ENCODE measurements around the gene TACC2.

Gene TACC2

DNA sequence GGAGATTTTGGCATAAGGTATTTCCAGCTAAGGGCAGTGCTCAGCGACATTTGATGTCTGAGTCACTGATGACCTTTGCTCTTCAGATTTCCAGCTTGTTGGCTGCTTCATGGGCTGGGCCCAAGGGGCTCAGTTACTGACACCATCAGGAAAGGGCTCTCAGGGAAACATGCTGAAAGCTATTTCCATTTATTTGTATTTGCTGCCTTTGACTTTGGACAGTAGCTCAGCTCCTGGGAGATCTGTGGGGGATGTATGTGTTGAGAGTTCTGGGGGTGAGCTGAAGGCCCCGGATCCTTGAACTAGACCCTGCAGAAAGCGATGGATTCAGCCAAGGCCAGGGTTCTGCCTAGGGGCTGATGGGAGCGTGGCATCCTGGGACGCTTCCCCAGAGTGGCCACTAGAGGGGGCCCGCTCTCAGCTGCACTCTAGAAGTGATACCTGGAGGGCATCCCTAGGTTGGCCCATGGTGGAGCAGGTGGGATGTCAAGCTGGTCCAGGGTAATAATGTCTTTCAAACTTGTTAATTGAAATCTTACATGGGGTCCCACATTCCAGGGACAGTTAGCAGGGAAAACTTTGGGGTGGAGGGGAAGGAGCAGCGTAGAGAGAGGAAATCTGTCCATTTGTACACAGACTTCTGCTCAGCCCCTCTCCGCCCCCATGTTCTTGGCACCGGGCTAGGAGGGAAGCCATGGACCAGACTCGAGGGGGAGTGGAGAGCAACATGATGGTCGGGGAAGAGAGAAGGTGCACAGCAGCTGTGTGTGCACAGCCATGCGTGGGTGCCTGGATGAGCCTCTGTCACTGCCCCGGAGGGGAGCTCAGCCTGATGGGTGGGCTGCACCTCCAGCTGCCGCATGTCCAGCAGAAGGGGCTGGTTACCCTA, 279.1 kb downstream of the TACC2 start:
- Histone ChIP-seq H3K4me1 (ENCODE audit: control insufficient read depth, insufficient read depth, low read length, poor library complexity, severe bottlenecking) (no peaks in the 10 kb centered on the region), H3K9me3 (ENCODE audit: control insufficient read depth, low read length) (no peaks in the 10 kb centered on the region), H3K36me3 (ENCODE audit: control insufficient read depth, insufficient read depth, low read length) (no peaks in the 10 kb centered on the region), H3K4me3 (ENCODE audit: insufficient read depth, low read depth, low read length, poor library complexity, severe bottlenecking) (no peak overlapping the region), H3K27me3 (replicated peaks; ENCODE audit: control insufficient read depth, insufficient read depth, low read length, poor library complexity, severe bottlenecking) (peaks cover 3% of the 10 kb centered on the region), H3K27ac (ENCODE audit: insufficient read depth, low read length, poor library complexity, severe bottlenecking) (no peak overlapping the region)
- DNase-seq = no peak

DNA sequence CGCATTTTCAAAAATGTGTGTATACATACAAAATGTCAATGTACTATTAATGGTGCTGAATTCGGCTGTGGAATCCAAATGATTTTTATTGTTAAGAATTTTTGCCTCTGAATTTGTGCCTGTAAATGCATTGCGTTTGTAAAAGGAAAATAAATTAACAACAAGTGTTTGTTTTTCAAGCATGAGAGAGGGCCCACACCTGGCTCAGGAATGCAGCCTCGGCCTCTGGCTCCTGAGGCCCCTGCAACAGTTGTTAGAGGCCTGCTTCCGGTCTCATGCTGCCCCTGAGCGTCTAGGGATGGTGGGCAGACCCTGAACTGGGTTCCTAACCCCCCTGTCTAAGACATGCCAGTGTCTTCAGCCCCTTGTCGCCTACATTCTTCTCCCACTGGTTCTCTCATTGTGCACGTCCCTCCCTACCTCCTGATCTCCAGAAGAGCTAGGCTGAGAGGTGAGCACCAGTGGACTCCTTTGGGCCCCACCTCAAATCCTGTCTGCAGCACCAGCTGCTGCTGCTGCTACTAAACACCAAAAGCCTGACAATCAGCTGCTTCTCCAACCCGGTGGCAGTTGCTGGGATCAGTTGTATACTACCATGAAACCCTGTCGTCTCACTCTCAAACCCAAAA, 280.2 kb downstream of the TACC2 start:
- no peak overlapping the region for H3K4me3 ChIP-seq (ENCODE audit: insufficient read depth, low read depth, low read length, poor library complexity, severe bottlenecking)
- no peaks in the 10 kb centered on the region for H3K36me3 ChIP-seq (ENCODE audit: control insufficient read depth, insufficient read depth, low read length)
- no peak for DNase-seq
- no peak overlapping the region for H3K27ac ChIP-seq (ENCODE audit: insufficient read depth, low read length, poor library complexity, severe bottlenecking)
- H3K4me1 ChIP-seq (ENCODE audit: control insufficient read depth, insufficient read depth, low read length, poor library complexity, severe bottlenecking) = no peaks in the 10 kb centered on the region
- peaks cover 3% of the 10 kb centered on the region for H3K27me3 ChIP-seq (replicated peaks; ENCODE audit: control insufficient read depth, insufficient read depth, low read length, poor library complexity, severe bottlenecking)
- no peaks in the 10 kb centered on the region for H3K9me3 ChIP-seq (ENCODE audit: control insufficient read depth, low read length)

DNA sequence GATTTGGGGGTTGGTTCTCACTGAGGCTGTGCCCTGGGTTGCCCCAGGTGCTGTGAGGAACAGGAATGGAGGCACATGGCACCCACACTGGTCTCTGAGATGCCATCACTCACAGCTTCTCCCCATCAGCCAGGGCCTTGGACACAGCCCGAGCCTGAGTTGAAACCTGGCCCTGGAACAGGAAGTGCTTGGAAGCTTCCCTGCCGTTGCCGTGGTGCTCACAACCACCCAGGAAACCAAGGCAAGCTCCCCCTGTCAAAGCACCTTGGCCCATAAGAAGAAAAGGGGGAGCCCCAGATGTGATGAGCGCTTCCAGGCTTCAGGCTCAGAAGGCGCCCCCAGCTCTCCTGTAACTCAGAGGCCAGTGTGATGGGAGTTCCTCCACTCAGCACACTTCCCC, 282.1 kb downstream of the TACC2 start, which contains the start of gene BTBD16:
TSS of gene BTBD16 (plus strand) at position 221 of the 400 bp plus-strand sequence. CDS start 3,786 bp downstream, outside the sequence.
- Histone ChIP-seq H3K4me1 (ENCODE audit: control insufficient read depth, insufficient read depth, low read length, poor library complexity, severe bottlenecking) (no peaks in the 10 kb centered on the region), H3K36me3 (ENCODE audit: control insufficient read depth, insufficient read depth, low read length) (no peaks in the 10 kb centered on the region), H3K27me3 (replicated peaks; ENCODE audit: control insufficient read depth, insufficient read depth, low read length, poor library complexity, severe bottlenecking) (peaks cover 3% of the 10 kb centered on the region), H3K27ac (ENCODE audit: insufficient read depth, low read length, poor library complexity, severe bottlenecking) (no peak within 1 kb of the TSS), H3K4me3 (ENCODE audit: insufficient read depth, low read depth, low read length, poor library complexity, severe bottlenecking) (no peak within 1 kb of the TSS), H3K9me3 (ENCODE audit: control insufficient read depth, low read length) (no peaks in the 10 kb centered on the region)
- DNase-seq = no peak

DNA sequence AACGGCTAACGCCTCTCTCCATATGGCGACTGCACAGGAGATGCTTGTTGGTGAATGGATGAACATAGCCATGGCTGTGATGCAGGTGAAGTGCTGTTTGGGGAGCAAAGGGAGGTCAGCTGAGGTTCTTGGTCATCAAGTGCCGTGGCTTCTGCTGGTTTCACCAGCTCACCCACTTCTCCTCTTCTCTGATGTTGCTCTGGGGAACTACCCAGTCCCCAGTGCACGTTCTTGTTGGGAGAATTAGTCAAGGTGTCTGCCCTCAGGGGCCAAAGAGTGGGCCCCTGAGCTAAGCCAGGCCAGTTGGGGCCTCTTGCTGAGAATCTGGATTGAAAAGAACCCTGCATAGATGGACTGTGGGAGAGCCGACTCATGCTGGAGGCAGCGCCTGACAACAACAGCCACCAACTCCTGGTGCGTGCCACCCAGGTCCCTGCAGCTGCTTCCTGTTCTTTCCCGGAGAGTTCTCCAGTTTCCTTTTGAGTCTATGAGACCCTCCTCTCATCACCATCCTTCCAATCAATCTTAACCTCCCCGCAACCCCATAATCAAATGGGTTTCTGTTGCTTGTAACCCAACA, 285.1 kb downstream of the TACC2 start:
- Histone ChIP-seq H3K4me3 (ENCODE audit: insufficient read depth, low read depth, low read length, poor library complexity, severe bottlenecking) (no peak overlapping the region), H3K27ac (ENCODE audit: insufficient read depth, low read length, poor library complexity, severe bottlenecking) (no peak overlapping the region), H3K27me3 (replicated peaks; ENCODE audit: control insufficient read depth, insufficient read depth, low read length, poor library complexity, severe bottlenecking) (no peaks in the 10 kb centered on the region), H3K36me3 (ENCODE audit: control insufficient read depth, insufficient read depth, low read length) (no peaks in the 10 kb centered on the region), H3K9me3 (ENCODE audit: control insufficient read depth, low read length) (no peaks in the 10 kb centered on the region), H3K4me1 (ENCODE audit: control insufficient read depth, insufficient read depth, low read length, poor library complexity, severe bottlenecking) (no peaks in the 10 kb centered on the region)
- no peak for DNase-seq

DNA sequence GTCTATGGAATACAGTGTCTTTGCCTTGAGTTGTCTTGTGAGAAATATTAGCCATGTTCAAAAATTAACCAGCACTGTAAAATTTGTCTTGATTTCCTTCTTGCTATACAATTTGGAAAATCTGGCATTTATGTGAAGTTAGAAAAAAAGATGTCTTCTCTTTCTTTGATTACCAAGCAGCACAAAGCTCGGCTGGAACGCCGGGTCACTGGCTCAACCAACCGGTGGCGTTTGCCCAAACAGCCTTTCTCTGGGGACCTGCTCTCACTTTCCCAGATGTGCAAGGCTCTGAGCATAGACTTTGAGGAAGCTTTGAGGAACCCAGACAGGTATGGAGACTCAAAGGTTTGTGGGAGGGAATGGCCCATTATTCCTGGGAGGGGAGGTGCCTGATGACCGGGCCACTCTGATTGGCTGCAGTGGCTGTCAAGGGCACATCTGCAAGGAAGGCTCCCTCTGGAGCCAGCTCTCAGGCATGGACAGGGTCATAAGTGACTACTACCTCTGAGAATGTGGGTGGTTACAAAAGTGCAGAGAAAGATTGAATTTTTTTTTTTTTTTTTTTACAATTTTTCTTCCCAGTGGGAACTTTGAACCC, 287.7 kb downstream of the TACC2 start:
- no peak overlapping the region for H3K4me3 ChIP-seq (ENCODE audit: insufficient read depth, low read depth, low read length, poor library complexity, severe bottlenecking)
- no peaks in the 10 kb centered on the region for H3K36me3 ChIP-seq (ENCODE audit: control insufficient read depth, insufficient read depth, low read length)
- no peak for DNase-seq
- no peaks in the 10 kb centered on the region for H3K27me3 ChIP-seq (replicated peaks; ENCODE audit: control insufficient read depth, insufficient read depth, low read length, poor library complexity, severe bottlenecking)
- H3K4me1 ChIP-seq (ENCODE audit: control insufficient read depth, insufficient read depth, low read length, poor library complexity, severe bottlenecking) = no peaks in the 10 kb centered on the region
- no peak overlapping the region for H3K27ac ChIP-seq (ENCODE audit: insufficient read depth, low read length, poor library complexity, severe bottlenecking)
- no peaks in the 10 kb centered on the region for H3K9me3 ChIP-seq (ENCODE audit: control insufficient read depth, low read length)

DNA sequence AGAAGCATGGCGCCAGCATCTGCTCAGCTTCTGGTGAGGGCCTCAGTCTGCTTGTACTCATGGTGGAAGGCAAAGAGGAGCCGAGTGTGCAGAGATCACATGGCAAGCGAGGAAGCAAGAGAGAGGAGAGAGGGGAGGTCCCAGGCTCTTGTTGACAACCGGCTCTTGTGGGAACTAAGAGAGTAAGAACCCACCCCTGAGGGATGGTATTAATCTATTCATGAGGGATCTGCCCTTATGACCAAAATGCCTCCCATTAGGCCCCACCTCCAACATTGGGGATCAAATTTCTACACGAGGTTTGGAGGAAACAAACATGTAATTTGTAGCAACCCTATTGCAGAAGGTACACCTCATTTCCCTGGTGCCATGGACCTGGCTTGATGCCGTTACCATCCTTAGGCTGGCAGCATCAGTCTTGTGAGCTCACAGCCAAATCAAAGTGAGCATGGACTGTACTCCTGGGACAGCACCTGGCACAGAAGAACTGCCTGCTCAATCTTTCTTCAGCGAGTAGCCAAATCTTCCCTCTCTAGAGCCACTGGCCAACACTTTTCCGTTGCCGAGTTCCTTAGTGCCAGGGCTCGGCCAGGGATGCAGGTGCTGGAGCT, 288.7 kb downstream of the TACC2 start:
- no peak overlapping the region for H3K4me3 ChIP-seq (ENCODE audit: insufficient read depth, low read depth, low read length, poor library complexity, severe bottlenecking)
- H3K27me3 ChIP-seq (replicated peaks; ENCODE audit: control insufficient read depth, insufficient read depth, low read length, poor library complexity, severe bottlenecking) = no peaks in the 10 kb centered on the region
- no peaks in the 10 kb centered on the region for H3K9me3 ChIP-seq (ENCODE audit: control insufficient read depth, low read length)
- no peaks in the 10 kb centered on the region for H3K36me3 ChIP-seq (ENCODE audit: control insufficient read depth, insufficient read depth, low read length)
- H3K4me1 ChIP-seq (ENCODE audit: control insufficient read depth, insufficient read depth, low read length, poor library complexity, severe bottlenecking) = no peaks in the 10 kb centered on the region
- H3K27ac ChIP-seq (ENCODE audit: insufficient read depth, low read length, poor library complexity, severe bottlenecking) = no peak overlapping the region
- no peak for DNase-seq

DNA sequence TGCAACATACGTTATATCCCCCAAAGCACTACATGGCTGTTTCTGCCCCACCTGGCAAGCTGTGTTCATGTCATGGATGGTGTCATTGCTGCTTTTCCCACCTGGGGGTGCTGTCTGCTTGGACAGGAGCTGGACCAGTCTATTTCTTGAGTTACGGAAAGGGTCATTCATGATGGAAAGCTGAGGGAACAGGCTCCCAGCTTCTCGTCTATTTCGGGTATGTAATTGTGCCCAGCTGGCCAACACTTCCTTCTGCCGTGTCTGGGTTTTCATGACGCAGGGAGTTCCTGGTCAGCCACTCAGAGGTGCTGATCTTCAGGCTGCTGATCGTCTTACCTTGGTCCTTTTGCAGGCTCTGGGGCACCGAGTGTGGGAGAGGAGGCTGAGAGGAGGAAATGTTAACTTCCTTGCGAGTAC, 290.8 kb downstream of the TACC2 start:
- Histone ChIP-seq H3K36me3 (ENCODE audit: control insufficient read depth, insufficient read depth, low read length) (no peaks in the 10 kb centered on the region), H3K27ac (ENCODE audit: insufficient read depth, low read length, poor library complexity, severe bottlenecking) (no peak overlapping the region), H3K9me3 (ENCODE audit: control insufficient read depth, low read length) (no peaks in the 10 kb centered on the region), H3K4me1 (ENCODE audit: control insufficient read depth, insufficient read depth, low read length, poor library complexity, severe bottlenecking) (no peaks in the 10 kb centered on the region), H3K4me3 (ENCODE audit: insufficient read depth, low read depth, low read length, poor library complexity, severe bottlenecking) (no peak overlapping the region), H3K27me3 (replicated peaks; ENCODE audit: control insufficient read depth, insufficient read depth, low read length, poor library complexity, severe bottlenecking) (no peaks in the 10 kb centered on the region)
- DNase-seq = no peak

DNA sequence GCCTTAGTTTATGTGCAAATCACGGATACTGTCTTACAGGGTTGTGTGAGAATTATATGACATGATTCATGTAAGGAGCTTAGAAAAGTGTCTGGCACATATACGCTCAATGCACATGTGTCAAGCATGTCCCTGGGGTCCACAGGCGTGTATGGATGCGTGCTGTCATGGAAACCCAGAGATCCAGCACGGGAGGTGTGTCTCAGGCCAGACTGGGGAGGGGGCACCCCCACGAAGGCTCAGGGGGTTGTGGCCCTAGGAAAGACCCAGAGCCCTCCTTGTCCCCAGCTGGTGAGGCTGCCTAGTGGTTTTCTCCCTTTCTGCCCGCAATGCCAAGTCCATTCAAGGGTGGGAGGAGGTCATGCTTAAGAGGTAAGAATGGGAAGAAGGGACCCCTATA, 291.2 kb downstream of the TACC2 start:
- H3K36me3 ChIP-seq (ENCODE audit: control insufficient read depth, insufficient read depth, low read length) = no peaks in the 10 kb centered on the region
- no peak overlapping the region for H3K27ac ChIP-seq (ENCODE audit: insufficient read depth, low read length, poor library complexity, severe bottlenecking)
- H3K27me3 ChIP-seq (replicated peaks; ENCODE audit: control insufficient read depth, insufficient read depth, low read length, poor library complexity, severe bottlenecking) = no peaks in the 10 kb centered on the region
- H3K4me3 ChIP-seq (ENCODE audit: insufficient read depth, low read depth, low read length, poor library complexity, severe bottlenecking) = no peak overlapping the region
- H3K4me1 ChIP-seq (ENCODE audit: control insufficient read depth, insufficient read depth, low read length, poor library complexity, severe bottlenecking) = no peaks in the 10 kb centered on the region
- DNase-seq = no peak
- no peaks in the 10 kb centered on the region for H3K9me3 ChIP-seq (ENCODE audit: control insufficient read depth, low read length)

DNA sequence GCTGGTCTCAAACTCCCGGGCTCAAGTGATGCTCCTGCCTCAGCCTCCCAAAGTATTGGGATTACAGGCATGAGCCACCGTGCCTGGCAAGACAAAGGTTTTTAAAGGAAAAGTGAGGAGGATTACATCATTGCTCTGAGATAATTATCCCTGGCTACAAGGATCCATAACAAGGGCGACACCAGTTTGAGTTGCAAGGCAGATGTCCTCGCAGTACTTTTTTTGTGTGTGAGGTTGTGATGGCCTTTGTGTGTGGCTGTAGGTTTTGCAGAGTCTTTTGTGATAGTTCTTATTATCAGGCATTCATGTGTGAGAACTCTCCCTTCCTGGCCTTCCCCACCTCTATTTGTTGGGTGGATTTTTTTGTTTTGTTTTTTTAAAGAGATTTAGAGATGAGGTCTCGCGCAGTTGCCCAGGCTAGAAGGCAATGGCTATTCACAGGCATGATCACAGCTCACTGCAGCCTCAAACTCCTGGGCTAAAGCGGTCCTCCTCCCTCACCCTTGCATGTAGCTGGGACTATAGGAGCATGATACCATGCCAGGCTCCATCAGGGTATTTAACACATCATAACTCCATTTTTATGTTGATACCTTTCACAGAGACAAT, 292.2 kb downstream of the TACC2 start:
- no peaks in the 10 kb centered on the region for H3K9me3 ChIP-seq (ENCODE audit: control insufficient read depth, low read length)
- no peak for DNase-seq
- H3K27me3 ChIP-seq (replicated peaks; ENCODE audit: control insufficient read depth, insufficient read depth, low read length, poor library complexity, severe bottlenecking) = no peaks in the 10 kb centered on the region
- no peaks in the 10 kb centered on the region for H3K36me3 ChIP-seq (ENCODE audit: control insufficient read depth, insufficient read depth, low read length)
- no peak overlapping the region for H3K4me3 ChIP-seq (ENCODE audit: insufficient read depth, low read depth, low read length, poor library complexity, severe bottlenecking)
- H3K27ac ChIP-seq (ENCODE audit: insufficient read depth, low read length, poor library complexity, severe bottlenecking) = no peak overlapping the region
- H3K4me1 ChIP-seq (ENCODE audit: control insufficient read depth, insufficient read depth, low read length, poor library complexity, severe bottlenecking) = no peaks in the 10 kb centered on the region
